GM18907 (cell line): ENCODE data around the gene TMEM100.

Source experiments
- ATAC-seq: cut with Tn5 transposase; IDR thresholded peaks from one replicate; pipeline ENCODE4 v1.9.1; 2021; ENCODE audit warnings: mild to moderate bottlenecking, moderate library complexity; ENCODE audit not compliant: unreplicated experiment

The TMEM100 gene

DNA sequence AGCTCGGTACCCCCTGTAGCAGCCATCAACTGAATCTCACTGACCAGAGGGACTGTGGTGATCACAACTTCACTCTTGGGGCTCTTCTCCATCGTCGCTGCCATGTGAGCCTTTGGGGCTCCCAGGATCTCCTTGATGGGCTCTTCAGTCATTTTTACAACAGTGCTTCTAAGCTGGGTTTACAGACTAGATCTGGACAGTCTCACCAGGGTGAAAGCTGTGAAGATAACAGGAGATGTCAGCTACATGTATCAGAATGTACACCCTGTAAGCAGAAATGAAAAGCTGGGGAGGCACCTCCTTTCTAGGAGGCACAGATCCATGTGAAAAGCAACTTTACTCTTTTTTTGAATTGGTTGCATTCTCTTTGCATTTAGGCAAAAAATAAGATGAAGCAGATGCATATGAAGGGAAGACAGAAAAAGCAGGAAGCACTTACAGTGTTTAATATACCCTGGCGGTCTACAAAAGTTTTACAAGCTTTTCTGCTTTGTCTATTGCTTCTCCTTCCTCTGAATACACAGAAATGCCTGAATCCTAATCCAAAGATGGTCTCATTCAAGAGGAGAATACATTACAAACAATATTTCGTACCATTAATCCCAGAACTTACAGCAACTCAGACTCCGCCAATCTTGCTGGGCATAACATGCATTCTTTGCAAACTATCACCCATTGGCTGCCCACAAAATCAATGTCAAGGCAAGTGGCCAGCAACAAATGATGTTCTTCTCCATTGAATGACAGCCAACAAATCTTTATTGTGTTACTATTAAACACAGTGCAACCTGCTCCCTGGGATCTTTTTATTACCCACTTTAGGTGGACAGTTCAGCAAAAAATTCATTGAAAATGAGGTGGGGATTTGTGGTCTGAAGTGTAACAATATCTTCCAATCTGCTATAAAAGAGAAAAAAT is 1.5 kb downstream of the TMEM100 start:
- no peak for ATAC-seq

DNA sequence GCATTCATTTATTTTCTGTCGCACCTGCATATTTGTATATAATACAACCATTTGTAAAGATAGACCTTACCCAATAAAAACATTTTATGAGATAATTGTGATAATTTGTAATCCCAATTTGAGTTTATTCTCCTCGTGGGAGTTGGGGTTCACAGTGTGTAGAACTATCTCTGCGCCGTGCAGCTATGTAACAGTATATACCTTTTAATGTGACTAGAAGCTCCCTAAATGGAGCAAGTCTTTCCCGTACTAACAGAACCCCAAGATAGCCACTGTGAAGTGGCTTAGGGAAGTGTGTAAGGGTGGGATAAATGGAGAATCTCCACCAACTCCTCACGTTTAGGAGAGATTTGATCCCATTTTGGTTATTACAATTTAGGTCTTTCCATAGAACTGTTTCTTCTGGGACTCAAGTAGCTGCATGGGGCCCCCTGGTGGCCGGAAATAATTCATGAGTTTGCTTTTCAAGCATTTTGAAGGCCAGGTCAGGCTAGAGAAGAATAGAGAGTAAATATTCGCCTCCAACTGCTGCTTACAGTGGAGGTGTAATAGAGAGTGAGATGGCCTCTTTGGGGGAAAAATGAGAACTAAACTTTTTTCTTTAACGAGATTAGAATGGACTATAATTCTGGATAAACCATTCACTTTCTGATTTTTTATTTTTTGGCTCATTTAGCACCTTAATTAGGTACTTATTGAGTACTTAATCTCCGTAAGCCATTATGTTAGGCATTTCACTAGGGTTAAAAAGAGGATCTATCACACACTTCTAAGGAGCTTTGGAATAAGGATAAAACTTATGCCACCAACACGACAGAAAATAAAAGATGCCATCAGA is 4.5 kb downstream of the TMEM100 start:
- ATAC-seq, result peak; percentile 58

DNA sequence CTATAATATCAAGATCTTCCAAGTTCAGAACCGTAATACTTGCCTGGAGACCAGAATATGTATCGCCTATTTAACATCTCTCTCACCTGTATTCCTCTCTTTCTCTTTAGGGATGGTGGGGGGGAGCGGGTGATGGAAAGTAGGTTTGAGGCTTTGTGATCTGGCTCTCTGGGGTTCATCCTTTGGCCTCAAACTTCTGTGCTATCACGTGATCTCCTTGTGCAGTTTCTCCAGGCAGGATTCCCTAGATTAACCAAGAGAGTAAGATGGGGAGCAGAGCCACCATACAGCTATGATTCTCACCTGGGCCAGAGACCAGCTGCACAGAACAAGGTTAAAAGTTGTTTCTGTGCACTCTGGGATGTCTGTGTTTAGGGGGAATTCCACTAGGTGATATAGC is 5.2 kb downstream of the TMEM100 start:
- ATAC-seq, result no peak

DNA sequence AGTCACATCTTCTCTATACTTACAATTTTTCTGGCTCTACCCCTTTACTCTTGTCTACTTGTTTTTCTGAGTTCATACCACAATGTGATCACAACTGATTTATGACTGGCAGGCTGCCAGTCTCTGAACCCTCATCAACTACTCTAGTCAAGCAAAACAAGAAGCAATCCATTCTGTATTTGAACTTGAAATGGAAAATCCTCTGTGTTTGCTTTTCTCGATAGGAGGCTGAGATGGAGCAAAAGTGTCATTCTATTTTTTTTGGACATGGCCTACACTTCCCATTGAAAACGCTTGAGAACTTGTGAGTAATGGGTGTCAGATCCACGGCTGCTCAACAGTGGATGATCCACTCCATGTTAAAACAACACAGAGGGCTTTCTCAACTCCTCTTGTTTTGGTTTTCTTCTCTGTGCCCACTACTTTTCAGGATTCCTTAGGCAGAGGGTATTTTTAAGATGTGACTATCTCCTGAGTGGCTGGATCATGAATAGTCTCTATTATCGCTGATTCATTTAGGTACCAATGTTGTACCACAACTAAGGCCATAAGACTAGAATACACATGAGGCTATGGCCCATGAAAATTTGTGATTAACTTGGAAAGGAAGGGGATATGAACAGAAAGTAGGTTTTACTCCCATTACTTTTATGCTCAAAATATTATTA is 11.7 kb downstream of the TMEM100 start:
- no peak for ATAC-seq

DNA sequence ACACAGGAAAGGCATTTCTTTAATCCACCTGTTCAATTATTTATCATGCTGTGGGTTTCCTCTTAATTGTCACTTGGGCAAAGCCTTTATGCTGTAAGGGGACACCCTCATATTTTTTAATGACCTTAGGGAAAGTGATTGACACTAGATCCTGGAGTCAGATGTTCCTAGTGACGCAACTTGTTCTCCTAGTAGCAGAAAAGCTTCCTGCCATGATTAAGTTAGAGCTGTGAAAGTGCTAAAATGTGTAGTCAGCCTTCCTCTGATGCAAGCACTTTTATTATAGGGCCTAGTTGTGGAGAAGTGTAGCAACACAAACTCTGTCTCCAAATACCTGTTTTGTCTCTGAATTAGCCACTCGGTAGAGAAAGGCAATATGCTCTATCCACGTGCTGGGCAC is 12.3 kb downstream of the TMEM100 start:
- no peak for ATAC-seq

DNA sequence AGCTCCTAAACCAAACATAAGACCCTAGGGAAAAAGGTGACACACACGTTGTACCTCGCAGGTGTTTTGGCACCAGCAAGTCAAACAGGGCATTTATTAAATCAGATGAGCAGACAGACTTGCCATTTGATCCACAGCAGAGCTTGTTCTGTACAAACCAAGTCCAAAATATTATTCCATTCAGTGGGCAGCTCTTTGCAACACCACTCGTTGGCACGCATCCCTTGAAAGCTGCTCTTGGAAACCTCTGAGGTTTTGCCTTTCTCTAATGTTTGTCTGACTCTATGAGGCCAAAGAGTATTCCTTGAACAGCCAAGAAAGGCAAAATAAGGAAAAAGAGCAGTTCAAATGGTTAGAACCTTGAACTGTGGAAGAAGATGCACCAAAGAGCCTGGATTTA is 12.7 kb downstream of the TMEM100 start:
- no peak for ATAC-seq

DNA sequence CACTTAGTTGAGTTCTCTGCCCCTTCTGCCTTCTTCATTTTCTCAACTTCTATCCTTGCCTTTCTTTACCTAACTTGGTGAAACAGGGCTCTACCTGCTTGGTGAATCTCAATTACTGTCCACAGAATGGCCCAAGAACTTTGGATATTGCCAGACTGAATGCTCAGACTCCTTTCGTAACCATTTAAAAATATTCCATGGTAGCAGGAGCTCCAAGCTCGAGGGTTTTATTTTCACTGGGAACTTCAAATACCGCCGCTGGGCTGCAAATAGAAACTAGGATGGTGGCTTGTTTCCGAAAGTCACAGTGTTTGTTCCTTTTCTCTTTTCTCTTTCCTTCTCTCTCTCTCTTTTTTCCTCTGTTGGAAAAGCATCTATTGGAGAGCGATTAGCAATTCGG is 13.2 kb downstream of the TMEM100 start:
- ATAC-seq, result no peak

DNA sequence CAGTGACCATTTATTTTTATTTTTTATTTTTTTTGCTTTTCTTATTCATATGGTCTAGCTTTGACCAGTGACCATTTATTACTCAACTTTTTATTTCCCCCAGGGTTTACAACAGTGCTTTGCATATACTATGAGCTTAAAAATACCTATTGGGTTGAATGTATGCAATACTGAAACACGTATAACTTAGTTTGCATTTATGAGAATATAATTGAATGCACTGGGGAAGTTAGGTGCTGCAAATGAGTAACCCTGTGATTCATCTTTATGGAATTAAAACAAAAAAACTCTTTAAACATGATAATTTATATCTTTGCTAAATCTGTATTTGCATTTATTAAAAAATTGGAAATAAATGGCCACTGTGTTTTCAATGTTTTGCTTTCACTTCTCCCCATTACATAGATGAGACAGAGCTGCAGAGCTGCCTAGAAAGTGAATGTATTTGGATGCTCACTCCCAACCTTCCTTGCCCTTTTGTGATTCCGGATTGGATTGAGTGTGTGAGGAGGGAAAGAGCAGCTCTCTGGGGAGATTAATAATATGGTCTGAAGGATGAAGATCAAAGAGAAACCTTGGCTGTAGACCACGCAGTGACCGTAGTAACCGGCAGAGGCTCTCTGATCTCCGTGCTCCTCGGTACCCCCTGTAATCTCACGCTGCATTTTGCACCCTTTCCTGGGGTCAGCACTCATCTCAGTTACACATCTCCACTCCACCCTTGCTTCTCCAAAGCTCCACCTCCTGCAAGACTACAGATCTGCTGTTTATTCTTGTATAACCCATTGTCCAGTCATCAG is 14.3 kb downstream of the TMEM100 start:
- ATAC-seq, result no peak

DNA sequence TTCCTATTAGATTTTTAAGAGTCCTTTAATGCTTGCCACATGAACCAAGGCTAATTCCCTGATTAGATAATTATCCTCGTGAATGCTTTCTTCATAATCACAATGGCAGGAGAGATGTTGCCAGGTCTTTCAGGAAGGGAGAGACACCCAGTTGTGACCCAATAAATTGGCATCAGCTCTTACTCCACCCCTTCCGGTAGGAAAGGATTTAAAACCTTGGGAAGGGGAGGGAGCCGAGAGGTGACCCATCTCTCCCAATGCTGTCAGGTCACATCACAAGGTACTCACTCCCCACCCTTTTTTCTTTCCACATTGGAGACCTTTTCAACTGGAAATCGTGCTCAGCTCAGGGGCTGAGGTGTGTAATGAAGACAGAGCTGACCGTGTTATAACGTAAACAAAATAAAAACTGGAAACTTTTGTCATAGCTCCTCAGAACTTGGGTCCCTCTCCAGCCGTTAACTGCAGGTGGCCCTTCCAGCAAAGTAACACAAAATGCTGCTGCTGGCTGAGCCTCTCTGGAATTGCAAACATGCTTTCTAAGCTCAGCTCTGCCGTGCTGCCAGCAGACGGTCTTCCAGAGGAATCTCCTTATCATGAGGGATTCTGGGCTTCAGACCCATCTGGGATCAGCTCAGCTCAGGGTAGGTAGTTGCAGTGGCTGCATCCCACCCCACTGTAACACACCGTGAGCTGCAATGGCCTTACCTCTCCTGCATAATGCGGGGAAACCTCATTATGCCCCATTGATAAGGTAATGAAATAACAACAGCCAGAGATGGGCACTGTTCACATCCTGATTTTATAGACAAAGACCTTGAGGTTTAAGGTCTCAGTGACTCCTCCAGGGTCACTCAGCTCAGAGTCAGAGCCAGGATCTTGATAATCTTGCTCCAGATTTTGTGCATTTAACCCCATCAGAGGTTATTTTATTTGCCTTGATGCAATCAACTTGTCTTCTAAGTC is 15.6 kb downstream of the TMEM100 start:
- ATAC-seq, result no peak

DNA sequence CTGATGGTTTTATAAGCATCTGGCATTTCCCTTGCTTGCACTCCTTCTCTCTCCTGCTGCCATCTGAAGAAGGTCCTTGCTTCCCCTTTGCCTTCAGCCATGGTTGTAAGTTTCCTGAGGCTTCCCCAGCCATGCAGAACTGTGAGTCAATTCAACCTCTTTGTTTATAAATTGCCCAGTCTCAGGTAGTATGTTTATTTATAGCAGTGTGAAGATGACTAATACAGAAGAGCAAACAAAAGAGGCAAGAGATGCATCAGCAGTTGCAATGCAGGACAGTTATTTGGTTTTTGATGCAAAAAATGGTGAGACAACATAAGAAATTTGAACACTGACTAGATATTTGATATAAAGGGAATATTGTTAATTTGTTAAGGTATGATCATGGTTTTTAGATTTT is 16.8 kb downstream of the TMEM100 start:
- peak; percentile 62 for ATAC-seq

DNA sequence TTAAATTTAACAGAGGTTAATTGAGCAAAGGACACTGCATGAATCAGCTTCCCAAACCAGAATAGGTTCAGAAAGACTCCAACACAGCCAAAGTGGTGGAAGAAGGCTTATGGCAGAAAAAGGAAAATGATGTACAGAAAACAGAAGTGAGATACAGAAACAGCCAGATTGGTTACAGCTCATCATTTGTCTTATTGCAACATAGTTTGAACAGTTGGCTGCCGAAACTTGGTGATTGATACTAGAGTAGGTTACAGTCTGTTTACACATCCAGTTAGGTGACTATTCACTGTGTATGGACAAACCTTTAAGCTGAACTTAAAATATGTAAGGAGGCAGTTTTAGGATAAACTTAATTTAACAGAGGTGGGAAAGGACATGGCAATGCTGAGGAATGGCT is 18.3 kb downstream of the TMEM100 start:
- ATAC-seq, result no peak

DNA sequence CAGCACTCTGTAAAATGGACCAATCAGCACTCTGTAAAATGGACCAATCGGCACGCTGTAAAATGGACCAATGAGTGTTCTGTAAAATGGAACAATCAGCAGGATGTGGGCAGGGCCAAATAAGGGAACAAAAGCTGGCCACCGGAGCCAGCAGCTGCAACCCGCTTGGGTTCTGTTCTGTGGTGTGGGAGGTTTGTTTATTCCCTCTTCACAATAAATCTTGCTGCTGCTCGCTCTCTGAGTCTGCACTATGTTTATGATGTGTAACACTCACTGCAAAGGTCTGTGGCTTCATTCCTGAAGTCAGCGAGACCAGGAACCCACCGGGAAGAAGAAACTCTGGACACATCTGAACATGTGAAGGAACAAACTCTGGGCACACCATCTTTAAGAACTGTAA is 20.5 kb downstream of the TMEM100 start:
- ATAC-seq, result no peak

DNA sequence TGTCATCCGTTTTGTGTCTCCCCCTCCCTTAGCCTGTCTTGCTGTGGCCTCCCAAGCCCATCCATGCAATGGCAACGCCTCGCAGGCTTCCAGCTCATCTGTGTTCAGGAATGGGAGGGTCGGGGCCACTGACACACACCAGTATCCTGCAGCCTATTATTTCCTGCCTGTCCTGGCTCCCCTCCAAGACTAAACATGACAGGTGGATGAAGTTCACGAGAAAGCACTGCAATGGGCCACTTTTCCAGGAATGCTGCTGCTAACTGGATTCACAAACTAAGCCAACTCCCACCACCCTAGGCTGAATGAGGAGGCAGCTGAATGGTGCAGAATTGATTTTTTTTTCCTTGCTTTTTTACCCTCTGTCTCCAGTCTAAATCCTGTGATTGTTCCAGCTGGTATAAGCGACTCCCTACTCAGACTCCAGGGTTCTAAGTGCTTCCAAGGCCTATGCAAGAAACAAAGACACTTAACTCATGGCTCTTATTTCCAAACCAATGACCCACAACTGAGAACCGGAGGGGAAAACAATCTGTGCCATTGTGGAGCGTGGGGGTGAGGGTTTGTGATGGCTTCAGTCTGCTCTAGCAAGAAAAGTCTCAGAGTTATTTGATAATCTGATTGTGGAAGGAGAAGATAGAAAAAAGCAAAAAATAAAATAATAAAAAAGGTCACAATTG is 23.3 kb downstream of the TMEM100 start:
- ATAC-seq, result no peak

DNA sequence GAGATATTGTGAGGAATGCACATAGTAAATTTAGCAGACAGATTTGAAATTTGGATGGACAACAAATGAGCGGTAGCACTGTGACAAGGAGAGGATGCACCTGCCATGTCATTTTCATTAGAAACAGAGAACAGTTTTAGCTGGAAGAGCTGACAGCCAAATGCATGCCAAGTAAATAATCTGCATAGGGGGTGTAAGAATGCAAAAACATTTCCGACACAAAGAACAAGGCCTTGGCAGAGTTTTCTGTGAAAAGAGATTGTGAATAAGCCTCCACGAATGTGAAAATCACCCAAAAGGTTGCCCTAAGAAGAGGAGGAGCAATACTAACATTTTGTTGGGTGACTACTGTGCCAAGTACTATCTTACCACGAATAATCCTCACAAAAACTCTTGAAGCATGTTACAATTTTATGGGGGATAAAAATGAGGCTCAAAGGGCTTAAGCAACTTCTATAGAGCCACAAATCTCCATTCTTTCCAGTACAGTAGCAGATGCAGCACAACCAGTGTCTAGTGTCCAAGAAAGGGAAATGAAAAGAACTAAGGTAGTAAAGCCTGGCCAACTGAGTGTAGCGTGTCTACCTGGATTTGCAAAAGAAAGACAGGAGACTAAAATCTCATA is 28.3 kb downstream of the TMEM100 start:
- ATAC-seq, result no peak

DNA sequence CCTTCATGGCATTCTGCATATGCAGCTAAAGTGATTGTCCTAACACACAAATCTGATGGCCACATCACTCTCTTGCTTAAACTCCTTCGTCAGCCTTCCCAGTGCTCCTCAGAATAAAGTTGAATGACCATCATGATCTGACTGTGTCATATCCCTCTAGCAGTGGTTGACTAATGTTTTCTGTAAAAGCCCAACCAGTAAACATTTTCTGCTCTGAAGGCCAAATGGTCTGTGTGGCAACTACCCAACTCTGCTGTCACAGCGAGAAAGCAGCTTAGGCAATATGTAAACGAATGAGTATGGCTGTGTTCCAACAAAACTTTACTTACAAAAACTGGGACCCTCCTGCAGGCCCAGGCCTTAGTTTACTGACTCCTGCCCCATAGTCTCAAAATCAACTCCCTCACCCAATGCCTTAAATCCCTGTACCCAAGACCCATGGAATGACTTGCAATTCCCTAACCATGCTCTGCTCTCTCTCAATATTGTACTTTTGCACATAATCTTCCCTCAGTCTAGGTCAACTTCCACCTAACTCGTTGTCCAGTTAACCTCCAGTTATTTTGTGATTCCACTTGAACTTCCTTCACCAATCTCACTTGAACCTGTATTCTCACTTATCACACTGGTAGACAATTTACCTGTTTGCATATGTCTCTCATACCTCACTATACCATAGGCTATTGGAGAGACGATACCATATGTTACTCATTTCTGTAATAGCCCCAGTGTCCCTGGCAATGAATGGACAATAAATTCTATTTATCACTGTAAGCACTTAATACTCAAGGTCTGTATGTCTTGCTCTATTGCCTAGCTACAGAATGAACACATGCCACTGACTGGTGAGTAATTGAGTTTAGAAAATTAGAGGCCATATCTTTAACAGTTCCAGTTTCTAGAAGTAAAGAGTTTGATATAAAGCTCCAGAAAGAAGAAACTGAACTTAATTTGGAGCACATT is 29.1 kb downstream of the TMEM100 start:
- ATAC-seq, result no peak

DNA sequence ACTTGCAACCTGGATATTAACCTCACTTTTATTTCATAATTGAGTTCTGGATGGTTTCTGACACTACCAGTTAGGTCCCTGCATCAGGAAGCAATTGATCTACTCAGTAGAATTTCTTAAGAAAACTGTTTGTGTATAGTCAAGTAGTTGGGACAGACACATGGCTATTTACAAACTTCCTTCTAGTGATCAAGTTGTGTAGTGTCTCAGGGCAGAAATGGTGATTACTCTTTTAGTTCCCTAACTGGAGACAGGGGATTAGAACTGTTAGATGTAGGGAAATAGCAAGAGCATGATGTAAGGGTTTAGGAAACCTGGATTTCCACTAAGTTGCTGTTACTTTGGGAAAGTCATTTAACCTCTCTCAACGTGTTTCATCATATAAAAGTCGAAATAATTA is 30.4 kb downstream of the TMEM100 start:
- ATAC-seq, result no peak

DNA sequence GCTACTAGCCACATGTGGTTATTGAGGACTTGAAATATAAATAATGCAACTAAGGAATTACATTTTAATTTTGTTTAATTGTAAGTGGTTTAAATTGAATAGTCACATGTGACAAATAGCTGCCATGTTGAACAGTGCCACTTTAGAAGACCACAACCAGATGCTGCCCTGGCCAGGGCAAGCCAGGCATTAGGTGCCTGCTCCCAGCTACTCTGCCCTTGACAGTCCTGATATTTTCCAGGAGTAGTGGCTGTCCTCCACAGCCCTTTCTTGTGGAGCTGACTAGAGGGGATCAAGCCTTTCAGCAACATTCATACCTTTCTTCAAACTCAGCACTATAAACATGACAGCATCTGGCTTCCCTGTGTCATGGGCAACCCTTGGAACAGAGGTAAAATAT is 31.0 kb downstream of the TMEM100 start:
- ATAC-seq, result no peak
